ENCODE data around the gene FIS1.

GRCh38 chr7:101250324-101250723 is 5.4 kb upstream of the FIS1 start:
- TF ChIP-seq CTCF (IDR thresholded peaks at IDR 0.05; ENCODE audit: poor library complexity, severe bottlenecking) (no peak), EP300 (conservative IDR thresholded peaks at IDR 0.05; ENCODE audit: poor library complexity, severe bottlenecking) (no peak), POLR2AphosphoS5 (IDR thresholded peaks at IDR 0.05) (no peak), MXI1 (conservative IDR thresholded peaks at IDR 0.05; ENCODE audit: poor library complexity, severe bottlenecking) (no peak), TAF1 (IDR thresholded peaks at IDR 0.05; ENCODE audit: low read depth) (no peak), EZH2 (IDR thresholded peaks at IDR 0.05; ENCODE audit: borderline replicate concordance, insufficient read depth, low read length, poor library complexity, severe bottlenecking) (no peak)
